CD4-positive, alpha-beta memory T cell (primary cell): ENCODE results near the gene DUSP22. TPM values are rescaled to one million over a fixed set of nuclear protein-coding genes. Genes with fewer than 3 reads are reported as not detected.

ENCODE experiments used
- CTCF ChIA-PET: fragments of 350-600 bp; sonication (Branson Sonifier 250); formaldehyde crosslinking; loops from one replicate; lab custom pipeline; 2021; ENCODE audit warnings: inconsistent platforms; ENCODE audit not compliant: partially characterized antibody; lab: Charles Lee
- POLR2A ChIA-PET: fragments of 350-600 bp; sonication (Branson Sonifier 250); formaldehyde crosslinking; loops from one replicate; lab custom pipeline; 2021; ENCODE audit not compliant: partially characterized antibody; lab: Charles Lee
- DNase-seq, 5 donors: peaks; one replicate each; pipeline versions ENCODE4 v3.0.0 to v3.0.0-alpha.2; 2020 to 2022; ENCODE audit warnings: mixed read lengths in 1 of 5
- H3K27ac ChIP-seq: one replicate; pipeline ENCODE4 v1.7.0; 2013; ENCODE audit warnings: low read depth, low read length
- H3K27me3 ChIP-seq: 2 replicates; pipeline ENCODE4 v1.7.0; 2013; ENCODE audit warnings: mild to moderate bottlenecking, low read length, moderate library complexity; ENCODE audit not compliant: insufficient read depth
- H3K36me3 ChIP-seq: 2 replicates; pipeline ENCODE4 v1.7.0; 2013; ENCODE audit warnings: mild to moderate bottlenecking, low read length, moderate library complexity; ENCODE audit not compliant: insufficient read depth
- H3K4me1 ChIP-seq: 2 replicates; pipeline ENCODE4 v1.7.0; 2013; ENCODE audit warnings: mild to moderate bottlenecking, low read length, moderate library complexity; ENCODE audit not compliant: insufficient read depth
- H3K4me3 ChIP-seq, 2 donors: one replicate each; pipeline ENCODE4 v1.7.0; 2013; ENCODE audit warnings: low read length in 2 of 2, mild to moderate bottlenecking in 1 of 2
- H3K9me3 ChIP-seq, 2 donors: one replicate each; pipeline ENCODE4 v1.7.0; 2013; ENCODE audit warnings: low read length in 2 of 2, control low read depth in 1 of 2; ENCODE audit not compliant: control insufficient read depth in 1 of 2
- H3K27ac Mint-ChIP-seq, 7 donors: one replicate each; pipeline ENCODE4 v1.8.0; 2020 to 2021; ENCODE audit warnings: mixed read lengths in 7 of 7, mild to moderate bottlenecking in 6 of 7, inconsistent platforms in 3 of 7, moderate library complexity in 3 of 7
- H3K27me3 Mint-ChIP-seq, 2 donors: one replicate each; pipeline ENCODE4 v1.8.0; 2020 to 2021; ENCODE audit warnings: mixed read lengths in 2 of 2
- H3K36me3 Mint-ChIP-seq, 2 donors: one replicate each; pipeline ENCODE4 v1.8.0; 2020 to 2021; ENCODE audit warnings: mixed read lengths in 2 of 2, inconsistent platforms in 1 of 2, mild to moderate bottlenecking in 1 of 2
- H3K4me1 Mint-ChIP-seq, 4 donors: one replicate each; pipeline ENCODE4 v1.8.0; 2020 to 2021; ENCODE audit warnings: mixed read lengths in 4 of 4, mild to moderate bottlenecking in 1 of 4
- H3K4me3 Mint-ChIP-seq, 8 donors: one replicate each; pipeline ENCODE4 v1.8.0; 2020 to 2021; ENCODE audit warnings: mixed read lengths in 8 of 8, mild to moderate bottlenecking in 7 of 8, moderate library complexity in 6 of 8, inconsistent platforms in 3 of 8
- H3K9me3 Mint-ChIP-seq, 8 donors: one replicate each; pipeline ENCODE4 v1.8.0; 2020 to 2021; ENCODE audit warnings: mixed read lengths in 8 of 8, mild to moderate bottlenecking in 5 of 8, inconsistent platforms in 3 of 8, moderate library complexity in 1 of 8
- intact Hi-C: fragments of 100-400 bp; cut with micrococcal nuclease; formaldehyde crosslinking; loops from one replicate; pipeline ENCODE4 v1.15.1; 2023
- polyA plus RNA-seq, 2 donors: library from polyadenylated mRNA; unstranded; fragments of 300-500 nt; fragmentation: Illumina TruSeq; gene quantifications; one replicate each; pipeline ENCODE4 v1.2.3, GENCODE V29; 2021
- total RNA-seq, 2 experiments: library from RNA; stranded (reverse); gene quantifications; one replicate each; pipeline ENCODE4 v1.2.3, GENCODE V29; 2021

Gene DUSP22
- total and polyA plus RNA-seq, 4 experiments from 2014 or later = 32.8 to 49.4 (median 38.9) TPM

DNA sequence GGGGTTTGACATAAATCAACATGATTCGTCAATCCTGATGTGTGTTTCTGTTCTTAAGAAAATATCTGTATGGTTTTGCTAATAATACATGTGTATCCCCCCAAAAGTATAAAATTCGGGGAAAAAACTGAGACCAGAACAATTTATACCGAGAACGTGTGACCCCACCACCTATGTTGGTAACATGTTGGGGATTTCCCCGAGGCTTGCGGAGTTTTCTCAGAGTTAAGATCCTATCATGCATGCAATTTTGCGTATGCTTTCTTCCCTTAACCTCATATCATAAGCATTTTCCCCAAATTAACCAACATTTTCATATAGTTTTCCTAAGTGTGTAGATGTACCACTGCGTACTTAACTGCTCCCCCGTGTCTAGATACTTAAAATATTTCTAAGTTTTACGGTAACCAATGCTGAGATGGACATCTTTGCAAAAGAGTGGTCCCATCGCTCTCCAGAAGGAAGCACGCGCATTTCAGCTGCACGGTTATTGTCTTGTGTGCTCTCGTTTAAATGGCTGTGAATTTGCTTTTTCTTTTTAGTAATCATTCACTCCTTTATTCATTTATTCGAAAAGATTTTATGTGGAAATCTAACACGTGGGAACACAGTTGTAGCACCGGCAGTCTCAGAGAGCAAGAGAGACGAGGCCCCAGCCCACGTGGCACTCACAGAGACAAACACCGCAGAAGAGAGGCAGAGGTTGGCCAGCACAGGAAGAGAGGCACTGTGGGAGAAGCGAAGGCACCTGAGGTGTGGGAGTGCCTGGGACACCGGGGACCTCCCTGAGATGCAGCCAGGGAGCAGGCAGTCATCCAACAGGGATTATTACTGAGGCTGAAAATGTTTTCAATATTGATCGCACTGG, 86.0 kb downstream of the DUSP22 start:
- Mint-ChIP-seq H3K4me3 (no peak overlapping the region), H3K36me3 (no peaks in the 10 kb centered on the region), H3K4me1 (no peaks in the 10 kb centered on the region), H3K27me3 (peaks cover 17 to 22% of the 10 kb centered on the region in 2 donors), H3K27ac (no peak overlapping the region), H3K9me3 (peaks cover 0 to 16% (median 0%) of the 10 kb centered on the region in 8 donors)
- POLR2A ChIA-PET = interaction anchor here (0.6 kb wide), 1 partner anchor 26 kb away, joined by 3 read pairs; no protein-coding TSS in a partner anchor
- Histone ChIP-seq H3K36me3 (no peaks in the 10 kb centered on the region), H3K4me1 (no peaks in the 10 kb centered on the region), H3K27ac (no peak overlapping the region), H3K9me3 (no peaks in the 10 kb centered on the region), H3K27me3 (no peaks in the 10 kb centered on the region), H3K4me3 (no peak overlapping the region)
- CTCF ChIA-PET = no interaction called here
- no peak for DNase-seq
- intact Hi-C loops = no loop called here

DNA sequence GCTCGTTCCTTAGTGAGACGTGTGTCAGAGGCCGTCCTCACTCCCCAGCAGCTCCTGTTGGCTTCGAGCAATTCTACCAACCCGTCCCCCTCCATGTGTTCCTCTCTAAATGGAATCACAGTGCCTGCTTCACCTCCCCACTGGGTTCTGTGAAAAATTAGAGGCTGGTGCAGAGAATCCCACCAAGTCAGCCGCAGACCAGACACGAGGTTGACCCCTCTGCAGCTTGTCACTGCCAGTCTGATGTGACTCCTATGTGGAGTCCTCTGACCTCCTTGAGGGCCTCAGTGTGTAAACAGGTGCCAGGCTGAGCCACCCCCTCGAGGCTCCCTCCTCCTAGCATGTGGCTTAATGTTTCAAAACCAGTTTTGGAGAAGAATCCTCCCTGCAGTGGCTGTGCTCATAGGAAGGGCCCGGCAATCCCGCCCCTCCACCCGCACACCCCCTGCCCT, 86.7 kb downstream of the DUSP22 start:
- Histone ChIP-seq H3K4me1 (no peaks in the 10 kb centered on the region), H3K4me3 (no peak overlapping the region), H3K27ac (no peak overlapping the region), H3K9me3 (no peaks in the 10 kb centered on the region), H3K36me3 (no peaks in the 10 kb centered on the region), H3K27me3 (no peaks in the 10 kb centered on the region)
- intact Hi-C loops = no loop called here
- Mint-ChIP-seq H3K36me3 (no peaks in the 10 kb centered on the region), H3K27me3 (peaks cover 20 to 28% of the 10 kb centered on the region in 2 donors), H3K27ac (no peak overlapping the region), H3K4me3 (no peak overlapping the region), H3K4me1 (no peaks in the 10 kb centered on the region), H3K9me3 (peaks cover 0 to 12% (median 0%) of the 10 kb centered on the region in 8 donors)
- no peak for DNase-seq
- ChIA-PET POLR2A (no interaction called here), CTCF (no interaction called here)

DNA sequence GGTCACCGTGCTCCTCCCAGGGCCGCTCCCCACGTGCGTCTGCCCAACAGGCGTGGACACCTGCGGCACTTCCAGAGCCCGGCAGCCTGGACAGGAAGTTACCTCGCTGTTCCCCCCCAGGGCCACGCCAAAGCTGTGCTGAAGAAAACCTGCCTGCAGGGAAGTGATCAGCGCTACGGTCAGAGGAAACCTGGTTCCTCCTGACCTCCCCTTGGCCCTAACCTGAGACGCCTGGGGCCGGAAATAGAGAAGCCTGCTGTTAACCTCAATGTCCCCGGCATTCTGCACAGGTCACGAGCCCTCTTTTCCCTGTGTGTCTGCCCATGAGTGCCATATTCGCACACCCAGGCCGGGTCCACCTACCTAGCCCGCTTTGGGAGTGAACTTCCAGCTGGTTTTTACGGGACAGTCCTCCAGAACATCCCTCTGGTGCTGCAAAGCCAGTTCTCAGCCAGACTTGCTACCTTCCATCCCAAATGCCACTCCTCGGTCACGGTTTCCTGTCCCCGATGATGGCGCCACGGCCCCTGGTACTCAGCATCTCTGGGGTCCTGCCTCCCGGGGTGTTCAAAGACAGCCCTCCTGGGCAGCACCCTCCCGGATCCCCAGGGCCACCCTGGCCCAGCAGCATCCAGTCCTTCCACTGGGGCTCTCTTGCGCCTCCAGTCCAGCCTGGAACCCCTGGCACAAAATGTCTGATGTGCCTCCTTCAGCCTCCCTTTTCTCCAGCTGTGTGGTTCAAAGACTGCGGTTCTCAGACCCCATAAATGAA, 87.3 kb downstream of the DUSP22 start:
- no peaks in the 10 kb centered on the region for H3K9me3 ChIP-seq
- H3K27ac ChIP-seq = no peak overlapping the region
- peak overlapping the region in 1 of 8 donors; percentile 15 for H3K4me3 Mint-ChIP-seq
- H3K36me3 Mint-ChIP-seq = no peaks in the 10 kb centered on the region
- H3K36me3 ChIP-seq = no peaks in the 10 kb centered on the region
- intact Hi-C loops = no loop called here
- H3K27me3 ChIP-seq = no peaks in the 10 kb centered on the region
- no peak for DNase-seq
- peaks cover 20 to 28% of the 10 kb centered on the region in 2 donors for H3K27me3 Mint-ChIP-seq
- no peaks in the 10 kb centered on the region for H3K4me1 Mint-ChIP-seq
- H3K4me1 ChIP-seq = no peaks in the 10 kb centered on the region
- POLR2A ChIA-PET = no interaction called here
- CTCF ChIA-PET = no interaction called here
- H3K27ac Mint-ChIP-seq = no peak overlapping the region
- H3K9me3 Mint-ChIP-seq = peaks cover 0 to 8% (median 0%) of the 10 kb centered on the region in 8 donors
- no peak overlapping the region for H3K4me3 ChIP-seq

GRCh38 chr6:380234-381218, 88.2 kb downstream of the DUSP22 start:
- Mint-ChIP-seq H3K4me1 (no peaks in the 10 kb centered on the region), H3K9me3 (peaks cover 0 to 5% (median 0%) of the 10 kb centered on the region in 8 donors), H3K4me3 (no peak overlapping the region), H3K36me3 (no peaks in the 10 kb centered on the region), H3K27ac (no peak overlapping the region), H3K27me3 (peaks cover 15 to 24% of the 10 kb centered on the region in 2 donors)
- intact Hi-C loops = no loop called here
- Histone ChIP-seq H3K4me1 (no peaks in the 10 kb centered on the region), H3K4me3 (no peak overlapping the region), H3K27ac (no peak overlapping the region), H3K9me3 (no peaks in the 10 kb centered on the region), H3K27me3 (no peaks in the 10 kb centered on the region), H3K36me3 (no peaks in the 10 kb centered on the region)
- no peak for DNase-seq
- ChIA-PET CTCF (no interaction called here), POLR2A (no interaction called here)

DNA sequence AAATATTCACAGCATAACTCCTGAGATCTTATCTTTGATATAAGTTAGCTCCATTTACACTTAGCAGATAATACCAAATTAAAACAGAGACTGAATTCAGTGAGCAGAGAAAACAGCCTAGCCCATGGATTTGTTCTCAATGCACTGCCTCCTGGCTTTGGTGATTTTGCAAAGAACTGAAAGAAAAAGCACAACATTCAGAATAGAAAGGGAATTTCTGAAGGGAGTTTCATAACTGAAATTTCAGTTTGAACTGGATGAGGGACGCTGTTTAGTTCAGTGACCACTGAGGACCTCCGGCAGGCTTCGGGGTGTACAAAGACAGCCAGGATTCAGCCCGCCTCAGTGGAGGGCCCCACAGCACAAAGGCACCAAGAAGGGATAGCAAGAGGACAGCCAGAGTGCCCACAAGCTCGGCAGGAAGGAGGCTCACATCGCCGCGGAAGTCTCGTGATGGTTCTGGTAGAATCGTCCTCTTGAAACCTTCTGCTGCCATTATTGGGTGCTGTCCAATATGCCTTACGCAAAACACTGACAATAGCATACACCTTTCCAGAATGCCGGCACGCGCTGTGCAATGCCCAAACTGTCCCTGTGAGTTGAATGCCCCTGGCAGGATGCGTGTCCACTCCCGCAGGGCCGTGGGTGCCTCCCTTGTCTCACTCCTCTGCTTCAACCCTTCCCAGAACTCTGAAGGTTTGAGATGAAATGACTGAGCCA, 89.6 kb downstream of the DUSP22 start:
- Histone ChIP-seq H3K27ac (no peak overlapping the region), H3K9me3 (no peaks in the 10 kb centered on the region), H3K36me3 (no peaks in the 10 kb centered on the region), H3K27me3 (no peaks in the 10 kb centered on the region), H3K4me1 (no peaks in the 10 kb centered on the region), H3K4me3 (no peak overlapping the region)
- no peaks in the 10 kb centered on the region for H3K4me1 Mint-ChIP-seq
- peaks cover 0 to 5% (median 0%) of the 10 kb centered on the region in 8 donors for H3K9me3 Mint-ChIP-seq
- intact Hi-C loops = no loop called here
- H3K36me3 Mint-ChIP-seq = no peaks in the 10 kb centered on the region
- no peak for DNase-seq
- H3K4me3 Mint-ChIP-seq = no peak overlapping the region
- peaks cover 13 to 22% of the 10 kb centered on the region in 2 donors for H3K27me3 Mint-ChIP-seq
- POLR2A ChIA-PET = no interaction called here
- CTCF ChIA-PET = interaction anchor here (1.4 kb wide), 1 partner anchor 9 kb away, joined by 3 read pairs; no protein-coding TSS in a partner anchor
- no peak overlapping the region for H3K27ac Mint-ChIP-seq

GRCh38 chr6:382883-383810, 90.9 kb downstream of the DUSP22 start:
- Mint-ChIP-seq H3K4me3 (no peak overlapping the region), H3K27ac (no peak overlapping the region), H3K9me3 (peaks cover 0 to 5% (median 0%) of the 10 kb centered on the region in 8 donors), H3K4me1 (no peaks in the 10 kb centered on the region), H3K27me3 (peaks cover 10 to 19% of the 10 kb centered on the region in 2 donors), H3K36me3 (no peaks in the 10 kb centered on the region)
- CTCF ChIA-PET = no interaction called here
- Histone ChIP-seq H3K27me3 (no peaks in the 10 kb centered on the region), H3K4me3 (no peak overlapping the region), H3K27ac (no peak overlapping the region), H3K9me3 (no peaks in the 10 kb centered on the region), H3K36me3 (no peaks in the 10 kb centered on the region), H3K4me1 (no peaks in the 10 kb centered on the region)
- no peak for DNase-seq
- intact Hi-C loops = no loop called here
- POLR2A ChIA-PET = no interaction called here
